ENCODE results near the gene LRRC9. TPM values are rescaled to one million over a fixed set of nuclear protein-coding genes. Genes with fewer than 3 reads are reported as not detected.
A peak's percentile ranks its signal among the peaks of the same experiment; 100 is the strongest.
"Not testable (repeated sequence)": the region's sequence is repeated elsewhere in the genome, so short reads cannot be mapped to it uniquely, and the experiment has no call there.

Gene LRRC9
- total RNA-seq, 2 donors from 2014 or later, result 0.11 TPM; not detected in 1

GRCh38 chr14:60095231-60095630 lies 175.3 kb downstream of the LRRC9 start:
- Histone ChIP-seq H3K27me3 (no peaks in the 10 kb centered on the region), H3K4me1 (peaks cover 0 to 49% of the 10 kb centered on the region in 2 donors), H3K9me3 (no peaks in the 10 kb centered on the region), H3K36me3 (no peaks in the 10 kb centered on the region), H3K27ac (peak overlapping the region; percentile 96 to 99), H3K4me3 (no peak overlapping the region)
- no peak for DNase-seq (ENCODE audit: low spot score)
- no peak for TF ChIP-seq CTCF (IDR thresholded peaks at IDR 0.05)

GRCh38 chr14:60095781-60096450 lies 176.0 kb downstream of the LRRC9 start:
- H3K4me3 ChIP-seq, result no peak overlapping the region

GRCh38 chr14:60097974-60098373 lies 178.0 kb downstream of the LRRC9 start:
- H3K27me3 ChIP-seq, result no peaks in the 10 kb centered on the region
- no peaks in the 10 kb centered on the region for H3K9me3 ChIP-seq
- no peak for DNase-seq (ENCODE audit: low spot score)
- H3K36me3 ChIP-seq, result no peaks in the 10 kb centered on the region
- peaks cover 0 to 55% of the 10 kb centered on the region in 2 donors for H3K4me1 ChIP-seq
- H3K27ac ChIP-seq, result peak overlapping the region in 1 of 2 donors; percentile 99
- no peak overlapping the region for H3K4me3 ChIP-seq
- no peak for TF ChIP-seq CTCF (IDR thresholded peaks at IDR 0.05)

More at GRCh38 chr14:60095781-60096450, 176.0 kb downstream of the LRRC9 start:
- no peak for TF ChIP-seq CTCF (IDR thresholded peaks at IDR 0.05)
- H3K27ac ChIP-seq, result peak overlapping the region; percentile 96 to 99
- H3K9me3 ChIP-seq, result no peaks in the 10 kb centered on the region
- DNase-seq (ENCODE audit: low spot score), result no peak
- H3K4me1 ChIP-seq, result peaks cover 0 to 49% of the 10 kb centered on the region in 2 donors
- no peaks in the 10 kb centered on the region for H3K27me3 ChIP-seq
- H3K36me3 ChIP-seq, result no peaks in the 10 kb centered on the region

- not testable (repeated sequence) for H3K27ac ChIP-seq; DNase-seq (ENCODE audit: low spot score); H3K9me3 ChIP-seq; H3K27me3 ChIP-seq; H3K36me3 ChIP-seq; H3K4me3 ChIP-seq
- H3K4me1 ChIP-seq, result peaks cover 0 to 42% of the 10 kb centered on the region in 2 donors
Observed at GRCh38 chr14:60099855-60100254, 179.9 kb downstream of the LRRC9 start.

GRCh38 chr14:60101786-60102185 lies 181.8 kb downstream of the LRRC9 start:
- Histone ChIP-seq H3K27ac (peak overlapping the region in 1 of 2 donors; percentile 24), H3K36me3 (no peaks in the 10 kb centered on the region), H3K4me3 (no peak overlapping the region), H3K9me3 (no peaks in the 10 kb centered on the region), H3K4me1 (peaks cover 0 to 35% of the 10 kb centered on the region in 2 donors), H3K27me3 (no peaks in the 10 kb centered on the region)
- no peak for DNase-seq (ENCODE audit: low spot score)
- no peak for TF ChIP-seq CTCF (IDR thresholded peaks at IDR 0.05)

GRCh38 chr14:60102389-60102788 lies 182.4 kb downstream of the LRRC9 start:
- no peaks in the 10 kb centered on the region for H3K27me3 ChIP-seq
- no peaks in the 10 kb centered on the region for H3K9me3 ChIP-seq
- TF ChIP-seq CTCF (IDR thresholded peaks at IDR 0.05), result no peak
- peak overlapping the region in 1 of 2 donors; percentile 24 for H3K27ac ChIP-seq
- peaks cover 0 to 32% of the 10 kb centered on the region in 2 donors for H3K4me1 ChIP-seq
- H3K36me3 ChIP-seq, result no peaks in the 10 kb centered on the region
- H3K4me3 ChIP-seq, result no peak overlapping the region
- DNase-seq (ENCODE audit: low spot score), result no peak

Measured in right atrium auricular region (tissue), 2 donors.